ENCODE data around the gene NT5DC3.

Gene NT5DC3

GRCh38 chr12:103736572-103736971, 104.5 kb downstream of the NT5DC3 start:
- in situ Hi-C loops (cut with MboI; ENCODE audit: low pct_unique_long_range_greater_than_20kb, low sequenced_read_pairs, unreplicated experiment), result no loop called here
- TF ChIP-seq, protein P1, sequence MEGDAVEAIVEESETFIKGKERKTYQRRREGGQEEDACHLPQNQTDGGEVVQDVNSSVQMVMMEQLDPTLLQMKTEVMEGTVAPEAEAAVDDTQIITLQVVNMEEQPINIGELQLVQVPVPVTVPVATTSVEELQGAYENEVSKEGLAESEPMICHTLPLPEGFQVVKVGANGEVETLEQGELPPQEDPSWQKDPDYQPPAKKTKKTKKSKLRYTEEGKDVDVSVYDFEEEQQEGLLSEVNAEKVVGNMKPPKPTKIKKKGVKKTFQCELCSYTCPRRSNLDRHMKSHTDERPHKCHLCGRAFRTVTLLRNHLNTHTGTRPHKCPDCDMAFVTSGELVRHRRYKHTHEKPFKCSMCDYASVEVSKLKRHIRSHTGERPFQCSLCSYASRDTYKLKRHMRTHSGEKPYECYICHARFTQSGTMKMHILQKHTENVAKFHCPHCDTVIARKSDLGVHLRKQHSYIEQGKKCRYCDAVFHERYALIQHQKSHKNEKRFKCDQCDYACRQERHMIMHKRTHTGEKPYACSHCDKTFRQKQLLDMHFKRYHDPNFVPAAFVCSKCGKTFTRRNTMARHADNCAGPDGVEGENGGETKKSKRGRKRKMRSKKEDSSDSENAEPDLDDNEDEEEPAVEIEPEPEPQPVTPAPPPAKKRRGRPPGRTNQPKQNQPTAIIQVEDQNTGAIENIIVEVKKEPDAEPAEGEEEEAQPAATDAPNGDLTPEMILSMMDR (IDR thresholded peaks at IDR 0.05; ENCODE audit: extremely low read depth, insufficient read depth, missing control alignments), result no peak
- DNase-seq (ENCODE audit: low spot score), result no peak

- DNase-seq (ENCODE audit: low spot score), result no peak
- in situ Hi-C loops (cut with MboI; ENCODE audit: low pct_unique_long_range_greater_than_20kb, low sequenced_read_pairs, unreplicated experiment), result no loop called here
- TF ChIP-seq, protein P1 (IDR thresholded peaks at IDR 0.05; ENCODE audit: extremely low read depth, insufficient read depth, missing control alignments), result no peak
Measured at GRCh38 chr12:103735291-103735690, 105.7 kb downstream of the NT5DC3 start.

GRCh38 chr12:103734863-103735262, 106.2 kb downstream of the NT5DC3 start:
- TF ChIP-seq, protein P1 (IDR thresholded peaks at IDR 0.05; ENCODE audit: extremely low read depth, insufficient read depth, missing control alignments), result no peak
- in situ Hi-C loops (cut with MboI; ENCODE audit: low pct_unique_long_range_greater_than_20kb, low sequenced_read_pairs, unreplicated experiment), result no loop called here
- no peak for DNase-seq (ENCODE audit: low spot score)

GRCh38 chr12:103731539-103731938, 109.5 kb downstream of the NT5DC3 start:
- DNase-seq (ENCODE audit: low spot score), result no peak
- TF ChIP-seq, protein P1 (IDR thresholded peaks at IDR 0.05; ENCODE audit: extremely low read depth, insufficient read depth, missing control alignments), result no peak
- in situ Hi-C loops (cut with MboI; ENCODE audit: low pct_unique_long_range_greater_than_20kb, low sequenced_read_pairs, unreplicated experiment), result no loop called here

GRCh38 chr12:103729499-103729898, 111.5 kb downstream of the NT5DC3 start:
- no peak for DNase-seq (ENCODE audit: low spot score)
- in situ Hi-C loops (cut with MboI; ENCODE audit: low pct_unique_long_range_greater_than_20kb, low sequenced_read_pairs, unreplicated experiment), result no loop called here
- TF ChIP-seq, protein P1 (IDR thresholded peaks at IDR 0.05; ENCODE audit: extremely low read depth, insufficient read depth, missing control alignments), result no peak

DNA sequence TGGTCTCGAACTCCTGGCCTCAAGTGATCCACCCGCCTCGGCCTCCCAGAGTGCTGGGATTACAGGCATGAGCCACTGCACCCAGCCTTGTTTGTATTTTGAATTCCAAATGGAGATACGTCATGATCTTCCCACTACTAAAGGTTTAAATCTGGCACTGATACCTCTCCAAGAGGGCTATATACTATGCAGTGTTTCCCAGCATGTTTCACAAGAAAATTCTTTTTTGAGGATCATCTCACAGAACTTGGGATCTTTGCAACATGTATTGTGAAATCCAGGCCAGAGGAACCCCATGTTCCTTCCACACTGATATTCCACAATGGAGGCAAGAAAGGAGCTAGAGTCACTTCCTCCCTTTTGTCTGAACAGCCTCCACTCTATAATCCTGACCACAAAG, 112.7 kb downstream of the NT5DC3 start:
- TF ChIP-seq, protein P1 (IDR thresholded peaks at IDR 0.05; ENCODE audit: extremely low read depth, insufficient read depth, missing control alignments), result no peak
- in situ Hi-C loops (cut with MboI; ENCODE audit: low pct_unique_long_range_greater_than_20kb, low sequenced_read_pairs, unreplicated experiment), result no loop called here
- no peak for DNase-seq (ENCODE audit: low spot score)

DNA sequence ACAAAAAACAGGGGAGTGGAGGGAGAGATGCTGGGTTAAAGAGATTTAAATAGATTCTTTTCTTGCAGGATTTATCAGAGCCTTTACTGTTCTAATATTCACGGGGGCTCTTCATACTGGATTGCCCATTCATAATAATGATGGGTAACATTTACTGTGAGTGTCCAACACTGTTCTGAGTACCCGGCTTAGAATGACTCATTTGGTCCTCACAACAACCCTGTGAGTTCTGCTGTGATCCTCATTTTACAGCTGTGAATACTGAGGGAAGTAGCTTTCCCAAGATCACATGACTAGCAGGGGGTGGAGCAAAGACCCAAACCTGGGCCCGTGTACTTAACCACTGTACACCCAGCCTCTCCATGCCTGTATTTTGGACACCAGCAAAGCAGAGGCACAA, 113.4 kb downstream of the NT5DC3 start:
- TF ChIP-seq, protein P1 (IDR thresholded peaks at IDR 0.05; ENCODE audit: extremely low read depth, insufficient read depth, missing control alignments), result no peak
- DNase-seq (ENCODE audit: low spot score), result no peak
- in situ Hi-C loops (cut with MboI; ENCODE audit: low pct_unique_long_range_greater_than_20kb, low sequenced_read_pairs, unreplicated experiment), result no loop called here

Data from GM13977 (cell line).